DMS153 treated with DMSO at 0.1 percent for 48 hours (cell line): ENCODE results near the gene NTRK3.

Experiments
- DNase-seq: peaks from one replicate; lab custom pipeline; 2025; ENCODE audit not compliant: unreplicated experiment; lab: John Stamatoyannopoulos, UW

Gene NTRK3

DNA sequence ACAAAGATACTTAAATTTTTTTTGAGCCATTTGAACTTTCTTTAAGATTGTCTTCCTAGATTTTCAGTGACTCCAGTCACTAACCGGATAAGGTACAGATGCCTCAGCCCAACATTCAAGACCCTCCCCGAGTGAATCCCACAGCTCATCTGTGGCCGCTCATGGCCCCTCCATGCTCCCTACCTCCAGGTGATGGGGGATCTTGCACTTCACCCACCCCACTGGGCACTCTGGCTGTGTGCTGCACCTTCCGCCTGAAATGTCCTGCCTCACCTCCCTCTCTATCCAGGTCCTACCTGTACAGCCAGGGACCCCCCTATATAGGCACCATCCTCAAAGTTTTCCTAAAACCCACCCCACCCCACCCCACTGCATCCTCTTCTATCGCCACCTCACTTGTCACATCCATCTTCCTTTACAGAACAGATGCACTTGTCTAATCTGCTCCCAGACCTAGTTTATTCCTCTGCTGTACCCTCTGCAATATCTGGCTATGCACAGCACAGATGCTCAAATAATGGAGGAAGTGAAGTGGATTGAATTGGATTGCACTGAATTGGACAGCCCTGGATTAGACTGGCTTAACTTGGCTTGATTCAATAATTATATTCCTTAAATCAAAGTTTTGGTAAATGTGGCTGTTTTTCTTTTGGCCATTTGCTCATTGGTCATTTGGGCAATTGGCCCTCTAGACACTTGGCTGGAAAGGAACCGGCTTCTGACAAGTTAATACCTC is 24.5 kb downstream of the NTRK3 start:
- no peak for DNase-seq

DNA sequence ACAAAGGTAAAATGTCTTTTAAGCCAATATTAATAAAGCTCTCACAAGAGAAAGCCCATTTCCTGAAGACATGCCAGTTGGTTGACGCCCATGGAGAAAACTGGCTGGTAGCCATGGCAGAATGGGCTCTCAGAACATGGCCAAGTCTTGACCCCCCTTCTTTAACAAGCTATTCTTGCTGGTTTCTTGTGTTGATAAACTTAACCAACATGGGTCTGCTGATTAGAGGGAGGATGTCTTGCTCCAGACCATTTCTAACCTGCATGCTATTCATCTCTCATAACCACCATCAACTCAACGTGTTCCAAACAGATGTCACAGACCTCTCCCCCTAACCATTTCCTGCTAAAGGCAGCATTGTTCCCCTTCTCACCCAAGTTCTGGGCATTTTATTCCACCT is 25.7 kb downstream of the NTRK3 start:
- no peak for DNase-seq

- DNase-seq: no peak
Measured at GRCh38 chr15:88225461-88225860, 31.1 kb downstream of the NTRK3 start.

DNA sequence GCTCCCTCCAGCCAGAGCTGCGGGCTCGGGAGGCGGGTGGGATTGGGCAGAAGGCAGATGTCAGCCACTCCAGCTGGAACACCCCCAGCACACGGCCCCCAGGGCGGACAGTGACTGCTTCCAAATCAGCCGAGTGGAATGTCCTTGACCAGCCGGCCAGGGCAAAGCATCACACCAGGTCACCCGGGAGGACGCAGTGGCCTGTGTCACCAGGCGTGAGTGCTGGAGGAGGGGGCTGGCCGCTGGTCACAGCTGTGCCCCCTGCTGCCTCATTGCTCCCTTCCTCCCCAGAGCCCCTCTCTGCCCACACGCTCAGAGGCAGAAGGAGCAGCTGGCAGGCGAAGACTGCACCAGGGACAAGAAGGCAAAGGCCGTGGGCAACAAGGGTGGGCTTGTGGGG is 33.5 kb downstream of the NTRK3 start:
- DNase-seq: no peak

GRCh38 chr15:88221836-88222235 is 34.7 kb downstream of the NTRK3 start:
- DNase-seq: no peak

DNA sequence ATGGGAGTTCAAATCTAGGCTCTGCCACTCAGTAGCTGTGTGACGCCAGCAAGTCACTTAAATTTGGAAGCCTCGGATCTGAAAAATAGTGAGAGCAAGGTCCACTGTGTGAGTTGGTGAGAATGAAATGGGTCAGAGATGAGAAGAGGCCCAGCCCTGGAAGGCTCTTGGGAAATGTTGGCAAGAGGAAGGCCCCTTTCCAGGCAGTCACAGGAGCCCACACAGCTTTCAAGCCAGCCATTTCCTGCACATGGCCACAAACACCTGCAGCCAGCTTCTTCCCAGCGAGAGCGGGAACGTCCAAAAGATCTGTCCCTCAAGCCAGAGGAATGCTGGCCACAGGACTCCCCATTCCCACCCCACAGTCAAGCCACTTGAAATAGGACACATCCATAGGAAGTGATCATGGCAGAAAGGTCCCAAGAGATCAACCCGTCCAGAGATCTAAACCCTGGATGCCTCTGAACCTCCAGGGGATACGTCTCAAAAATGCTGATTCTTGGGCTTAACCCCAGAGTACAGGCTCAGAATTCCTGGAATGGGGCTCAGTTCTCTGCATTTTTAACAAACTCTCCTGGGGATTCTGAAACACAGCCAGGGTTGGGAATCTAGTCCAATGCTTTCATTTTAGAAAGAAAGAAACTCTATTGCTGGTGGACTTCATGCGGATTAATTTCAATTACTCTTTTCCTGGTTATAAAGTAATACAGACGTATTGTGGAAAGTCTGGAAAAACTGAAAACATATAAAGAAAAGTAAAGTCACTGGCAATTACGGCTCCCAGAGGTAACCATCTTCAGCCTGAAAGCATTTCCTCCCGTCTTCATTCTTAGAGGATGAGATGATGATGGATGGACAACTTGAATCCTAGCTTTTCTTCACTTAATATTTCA is 35.9 kb downstream of the NTRK3 start:
- DNase-seq: no peak

DNA sequence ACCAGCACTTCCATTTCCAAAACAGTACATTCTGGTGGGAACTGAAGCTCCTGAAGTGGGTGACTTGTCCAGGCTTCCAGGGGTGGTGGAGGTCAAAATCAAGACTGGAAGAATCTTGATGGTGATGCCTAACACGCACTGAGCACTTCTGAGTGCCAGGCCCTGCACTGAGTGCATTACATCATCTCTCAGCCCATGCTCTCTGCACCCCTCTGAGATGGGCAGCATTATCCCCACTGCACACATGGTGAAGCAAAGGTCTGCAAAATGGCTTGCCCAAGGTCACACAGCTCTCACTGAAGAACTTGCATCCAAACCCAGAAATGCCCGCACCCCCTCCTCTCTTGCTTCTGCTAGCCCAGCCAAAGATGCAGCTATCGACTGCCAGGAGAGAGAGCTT is 36.9 kb downstream of the NTRK3 start:
- no peak for DNase-seq

- no peak for DNase-seq
Measured at GRCh38 chr15:88218557-88219221, 37.9 kb downstream of the NTRK3 start.

DNA sequence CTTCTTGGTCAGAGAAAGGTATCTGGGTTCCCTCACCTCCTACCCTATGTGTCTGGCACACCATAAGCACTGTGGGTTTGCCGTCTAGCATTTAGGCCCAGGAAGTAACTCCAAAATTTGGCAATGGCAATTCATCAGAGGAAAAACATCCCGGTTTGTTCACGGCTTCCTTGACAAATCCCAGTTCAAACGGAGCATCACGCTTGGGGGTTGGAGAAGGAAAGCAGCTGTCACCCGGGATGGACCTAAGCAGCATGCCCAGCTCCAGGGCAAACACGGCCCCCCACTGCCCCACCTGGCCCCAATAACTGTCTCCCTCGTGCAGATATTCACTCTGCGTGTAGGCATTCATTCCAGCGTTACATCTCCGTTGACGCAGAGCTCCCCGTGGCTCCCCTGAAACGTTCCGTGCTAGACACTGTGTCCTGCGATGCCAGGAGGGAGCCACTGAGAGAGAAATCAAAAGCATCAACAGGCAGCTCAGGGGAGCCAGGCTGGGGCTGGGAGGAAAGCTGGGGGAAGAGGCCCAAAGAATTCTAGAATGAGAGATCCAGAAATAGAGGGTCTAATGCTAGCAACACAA is 41.4 kb downstream of the NTRK3 start:
- no peak for DNase-seq

- no peak for DNase-seq
Measured at GRCh38 chr15:88209111-88209510, 47.4 kb downstream of the NTRK3 start.

DNA sequence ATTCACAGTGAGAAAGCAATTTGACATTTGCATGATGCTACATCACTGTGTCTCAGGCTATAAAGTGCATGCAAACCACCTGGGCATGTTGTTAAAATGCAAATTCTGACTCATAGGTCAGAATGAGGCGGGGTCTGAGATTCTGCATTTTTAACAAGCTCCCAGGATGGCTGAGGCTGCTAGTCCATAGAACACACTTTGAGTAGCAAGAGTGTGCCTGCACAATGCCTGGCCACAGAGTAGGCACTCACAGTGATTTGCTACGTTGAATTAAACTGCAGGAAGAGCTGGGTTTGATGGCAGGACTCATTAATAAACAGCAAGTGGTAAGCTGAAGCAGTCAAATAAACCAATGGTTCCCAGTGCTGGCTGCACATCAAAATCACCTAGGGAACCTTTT is 48.1 kb downstream of the NTRK3 start:
- no peak for DNase-seq

DNA sequence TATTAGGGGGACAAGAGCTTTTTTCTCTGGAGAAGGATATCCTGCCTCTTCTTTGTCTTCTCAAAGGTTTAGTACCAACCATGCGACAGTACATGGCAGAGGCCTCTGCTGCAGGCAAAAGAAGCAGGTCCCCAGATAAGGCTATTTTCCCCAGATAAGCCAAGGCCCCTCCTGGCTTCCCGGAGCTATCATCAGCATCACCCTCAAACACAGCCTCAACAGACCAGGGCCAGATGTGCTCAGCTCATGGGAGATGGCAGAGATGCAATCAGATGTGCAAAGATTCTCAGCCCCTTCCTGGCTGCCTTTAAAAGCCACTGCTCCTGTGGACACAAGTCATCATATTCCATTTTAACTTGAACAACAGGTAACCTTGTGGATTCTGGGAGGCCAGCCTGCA is 49.0 kb downstream of the NTRK3 start:
- no peak for DNase-seq

DNA sequence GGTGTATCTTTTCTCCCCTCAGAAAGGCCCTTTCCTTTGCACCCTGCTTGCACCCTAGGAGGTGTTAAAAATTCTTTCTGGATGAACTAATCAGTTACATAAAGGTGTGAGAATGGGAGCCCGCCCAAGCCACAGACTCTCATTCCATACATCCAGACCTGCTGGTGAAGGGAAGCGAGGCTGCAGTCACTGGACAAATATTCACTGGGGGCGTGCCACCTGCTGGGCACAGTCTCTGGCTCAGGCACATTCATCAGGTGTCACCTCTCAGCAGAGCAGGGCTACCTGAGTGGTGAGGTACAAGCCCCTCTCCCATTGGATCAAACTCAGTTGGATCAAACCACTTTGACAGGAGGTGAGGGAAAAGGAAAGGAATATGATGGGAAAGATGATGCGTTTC is 52.0 kb downstream of the NTRK3 start:
- DNase-seq: no peak

DNA sequence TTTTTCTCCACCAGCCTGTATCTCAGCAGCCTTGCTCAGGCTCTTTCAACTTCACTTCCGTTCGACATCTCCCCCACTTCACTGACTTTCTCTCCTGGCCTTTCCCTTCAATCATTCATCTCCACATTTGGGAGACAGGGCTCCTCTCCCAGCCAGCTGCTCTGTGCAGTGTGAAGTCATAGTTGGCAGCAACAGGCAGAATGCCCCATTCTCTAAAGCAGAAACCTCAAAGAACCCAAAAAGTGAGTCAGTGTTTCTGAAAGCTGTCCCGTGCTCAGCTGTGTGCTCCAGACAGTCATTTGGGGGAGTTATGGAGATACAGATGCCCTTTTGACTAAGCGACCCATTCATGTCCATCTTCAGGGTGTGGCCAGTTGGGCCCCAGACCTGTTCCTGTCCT is 54.3 kb downstream of the NTRK3 start:
- DNase-seq: no peak

DNA sequence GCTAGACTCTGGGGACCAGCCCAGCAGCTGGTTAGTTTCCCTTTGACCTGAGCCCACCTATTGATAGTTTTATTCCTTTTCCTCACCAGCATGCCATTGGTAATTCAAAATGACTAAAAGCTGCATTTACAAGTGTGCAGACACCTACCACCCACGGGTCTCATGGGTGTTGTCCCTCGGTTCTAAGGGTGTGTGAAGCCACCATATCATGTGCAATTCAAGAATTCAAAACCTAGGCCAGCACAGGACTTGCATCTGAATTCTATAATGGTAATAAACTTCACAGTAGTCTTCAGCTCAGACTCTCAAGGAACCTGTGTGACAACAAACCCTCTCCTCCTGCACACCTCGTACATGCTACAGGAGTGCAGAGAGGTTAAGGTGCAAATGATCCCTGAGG is 55.3 kb downstream of the NTRK3 start:
- DNase-seq: no peak

DNA sequence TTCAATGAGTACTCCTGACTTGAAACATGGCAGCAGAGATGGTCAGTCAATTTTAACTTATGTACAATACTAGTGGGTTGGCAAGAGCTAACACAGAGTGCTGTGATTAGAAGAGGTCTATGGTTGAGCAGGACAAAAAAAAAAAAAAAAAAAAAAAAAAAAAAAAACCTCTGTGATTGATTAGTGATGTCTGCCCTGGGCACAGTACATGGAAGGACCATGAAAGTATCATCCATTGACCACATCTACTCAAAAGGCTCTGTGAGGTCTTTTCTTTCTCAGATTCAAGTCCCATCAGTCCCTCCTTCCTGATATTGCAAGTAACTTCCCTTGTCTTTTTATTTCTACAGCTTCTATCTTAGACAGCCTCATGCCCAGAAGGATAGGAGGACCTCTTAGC is 59.6 kb downstream of the NTRK3 start:
- no peak for DNase-seq

GRCh38 chr15:88194162-88194561 is 62.4 kb downstream of the NTRK3 start:
- DNase-seq: no peak

- no peak for DNase-seq
Measured at GRCh38 chr15:88193415-88193814, 63.1 kb downstream of the NTRK3 start.

DNA sequence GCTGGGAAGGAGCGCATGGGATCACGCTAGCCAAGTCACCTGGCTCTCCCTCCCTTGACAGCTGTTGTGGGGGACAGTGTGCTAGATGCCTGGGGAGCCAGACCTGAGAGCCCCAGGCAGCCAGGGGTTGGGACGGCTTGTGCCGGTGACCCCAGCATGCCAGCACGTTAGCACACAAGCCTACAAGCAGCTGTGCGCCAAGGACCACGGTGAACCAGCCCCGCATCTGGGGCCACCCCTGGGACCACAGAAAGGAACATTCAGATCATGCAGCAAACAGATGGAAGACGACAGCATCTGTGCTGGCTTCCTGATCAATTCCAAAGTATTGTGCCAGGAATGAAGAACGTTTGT is 64.8 kb downstream of the NTRK3 start:
- no peak for DNase-seq

- DNase-seq: no peak
Measured at GRCh38 chr15:88190232-88190631, 66.3 kb downstream of the NTRK3 start.

GRCh38 chr15:88188300-88188699 is 68.2 kb downstream of the NTRK3 start:
- DNase-seq: no peak

- DNase-seq: no peak
Measured at GRCh38 chr15:88187195-88187594, 69.3 kb downstream of the NTRK3 start.
